DND-41 (cell line): ENCODE results near the gene ATP6V1F.

Experiments
- ATAC-seq: fragments of 200-7000 bp; cut with Tn5 transposase; 3 replicates; pipeline ENCODE4 v1.9.1; 2021; ENCODE audit warnings: low read depth; ENCODE audit not compliant: insufficient read depth
- DNase-seq: peaks from one replicate; pipeline ENCODE4 v3.0.0-alpha.2; 2020
- H2AFZ ChIP-seq: 2 replicates; pipeline ENCODE4 v1.6.0; 2012; ENCODE audit warnings: low read depth, low read length
- H3K27ac ChIP-seq: 2 replicates; pipeline ENCODE4 v1.5.1; 2012; ENCODE audit warnings: low read length, inconsistent platforms
- H3K27me3 ChIP-seq: fragments of 200-600 bp; sonication (generic); 2 replicates; pipeline ENCODE4 v1.6.0; 2012; ENCODE audit warnings: low read length, mild to moderate bottlenecking, inconsistent platforms; ENCODE audit not compliant: insufficient read depth, poor library complexity
- H3K36me3 ChIP-seq: 2 replicates; pipeline ENCODE4 v1.5.1; 2012; ENCODE audit warnings: low read length, inconsistent platforms; ENCODE audit not compliant: insufficient read depth
- H3K4me1 ChIP-seq: 2 replicates; pipeline ENCODE4 v1.5.1; 2012; ENCODE audit warnings: mild to moderate bottlenecking, low read length; ENCODE audit not compliant: insufficient read depth
- H3K4me2 ChIP-seq: 2 replicates; pipeline ENCODE4 v1.6.0; 2012; ENCODE audit warnings: mild to moderate bottlenecking, moderate library complexity, low read length, inconsistent platforms; ENCODE audit not compliant: insufficient read depth
- H3K4me3 ChIP-seq, 2 experiments: fragments of 200-600 bp in 1 of 2; shearing (Covaris generic) in 1 of 2; 2 replicates each; pipeline ENCODE4 v1.5.1; 2012 to 2016; ENCODE audit warnings: inconsistent platforms in 2 of 2, low read length in 2 of 2, mild to moderate bottlenecking in 2 of 2, low read depth in 1 of 2, moderate library complexity in 1 of 2
- H3K79me2 ChIP-seq: 2 replicates; pipeline ENCODE4 v1.6.0; 2012; ENCODE audit warnings: low read length, inconsistent platforms; ENCODE audit not compliant: insufficient read depth
- H3K9ac ChIP-seq: 2 replicates; pipeline ENCODE4 v1.6.0; 2012; ENCODE audit warnings: low read depth, mild to moderate bottlenecking, inconsistent platforms, low read length, moderate library complexity
- H3K9me3 ChIP-seq: 2 replicates; pipeline ENCODE4 v1.5.1; 2012; ENCODE audit warnings: low read length, moderate library complexity, mild to moderate bottlenecking, inconsistent platforms; ENCODE audit not compliant: insufficient read depth, severe bottlenecking
- H4K20me1 ChIP-seq: 2 replicates; pipeline ENCODE4 v1.6.0; 2012; ENCODE audit warnings: low read length; ENCODE audit not compliant: insufficient read depth
- EZH2 ChIP-seq: IDR thresholded peaks from 3 replicates; pipeline ENCODE4 v1.6.1; 2012; ENCODE audit warnings: borderline replicate concordance, low read depth, mild to moderate bottlenecking, moderate library complexity, low read length, inconsistent platforms; ENCODE audit not compliant: severe bottlenecking
- TF ChIP-seq, protein P1 (sequence below): IDR thresholded peaks from 2 replicates; pipeline ENCODE4 v1.5.1; 2012; ENCODE audit warnings: borderline replicate concordance, low read length, moderate library complexity, mild to moderate bottlenecking; ENCODE audit not compliant: poor library complexity, severe bottlenecking; ENCODE audit errors: extremely low read depth

Gene ATP6V1F

DNA sequence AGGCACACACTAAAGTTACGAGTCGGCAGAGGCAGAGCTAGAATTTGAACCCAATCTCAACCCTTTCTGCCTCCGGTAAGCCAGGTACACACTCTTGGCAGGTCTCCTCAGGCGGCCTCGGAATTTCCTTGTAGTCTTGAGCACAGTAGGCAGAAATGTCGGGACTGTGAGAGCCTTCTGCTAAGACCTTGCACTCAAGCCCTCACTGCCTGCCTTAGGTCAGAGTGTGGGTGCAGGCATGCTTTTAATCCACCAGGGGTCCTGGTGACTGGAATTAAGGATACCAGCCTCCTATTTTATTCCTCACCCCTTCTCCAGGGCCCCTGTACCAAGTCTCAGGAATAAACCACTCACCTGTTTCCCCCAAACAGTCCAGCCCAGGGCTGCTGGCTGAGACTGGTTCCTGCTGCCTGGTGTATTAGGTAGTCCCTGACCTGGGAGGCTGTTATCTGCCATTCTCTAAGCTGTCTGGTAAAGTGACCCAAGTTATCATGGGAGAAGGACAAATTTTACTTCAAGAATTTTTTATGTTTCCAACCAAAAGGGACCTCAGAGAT is 855 bp downstream of the ATP6V1F start:
- TF ChIP-seq, protein P1, sequence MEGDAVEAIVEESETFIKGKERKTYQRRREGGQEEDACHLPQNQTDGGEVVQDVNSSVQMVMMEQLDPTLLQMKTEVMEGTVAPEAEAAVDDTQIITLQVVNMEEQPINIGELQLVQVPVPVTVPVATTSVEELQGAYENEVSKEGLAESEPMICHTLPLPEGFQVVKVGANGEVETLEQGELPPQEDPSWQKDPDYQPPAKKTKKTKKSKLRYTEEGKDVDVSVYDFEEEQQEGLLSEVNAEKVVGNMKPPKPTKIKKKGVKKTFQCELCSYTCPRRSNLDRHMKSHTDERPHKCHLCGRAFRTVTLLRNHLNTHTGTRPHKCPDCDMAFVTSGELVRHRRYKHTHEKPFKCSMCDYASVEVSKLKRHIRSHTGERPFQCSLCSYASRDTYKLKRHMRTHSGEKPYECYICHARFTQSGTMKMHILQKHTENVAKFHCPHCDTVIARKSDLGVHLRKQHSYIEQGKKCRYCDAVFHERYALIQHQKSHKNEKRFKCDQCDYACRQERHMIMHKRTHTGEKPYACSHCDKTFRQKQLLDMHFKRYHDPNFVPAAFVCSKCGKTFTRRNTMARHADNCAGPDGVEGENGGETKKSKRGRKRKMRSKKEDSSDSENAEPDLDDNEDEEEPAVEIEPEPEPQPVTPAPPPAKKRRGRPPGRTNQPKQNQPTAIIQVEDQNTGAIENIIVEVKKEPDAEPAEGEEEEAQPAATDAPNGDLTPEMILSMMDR = peak; percentile 68
- TF ChIP-seq EZH2 = no peak

DNA sequence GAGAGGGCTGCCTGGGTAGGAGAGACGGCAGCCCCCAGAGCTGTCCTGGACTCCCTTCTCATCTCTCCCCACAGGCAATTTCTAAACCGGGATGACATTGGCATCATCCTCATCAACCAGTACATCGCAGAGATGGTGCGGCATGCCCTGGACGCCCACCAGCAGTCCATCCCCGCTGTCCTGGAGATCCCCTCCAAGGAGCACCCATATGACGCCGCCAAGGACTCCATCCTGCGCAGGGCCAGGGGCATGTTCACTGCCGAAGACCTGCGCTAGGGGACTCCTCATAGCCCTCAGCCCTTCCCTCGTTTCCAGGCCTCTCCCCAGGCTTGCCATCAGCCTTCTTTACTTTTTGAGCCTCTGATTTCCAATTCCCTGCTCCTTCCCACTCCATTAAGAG is 2.6 kb downstream of the ATP6V1F start:
- ATAC-seq = no peak
- Histone ChIP-seq H3K27me3 (no peaks in the 10 kb centered on the region), H4K20me1 (peaks cover 29% of the 10 kb centered on the region)

More for the DNA sequence above, 855 bp downstream of the ATP6V1F start:
- peaks cover 25% of the 10 kb centered on the region for H4K20me1 ChIP-seq
- H3K9me3 ChIP-seq = no peaks in the 10 kb centered on the region
- no peaks in the 10 kb centered on the region for H3K27me3 ChIP-seq
- H3K27ac ChIP-seq = peak overlapping the region; percentile 64
- H3K9ac ChIP-seq = peak overlapping the region; percentile 70
- H2AFZ ChIP-seq = peak overlapping the region; percentile 69
- peaks cover 24% of the 10 kb centered on the region for H3K79me2 ChIP-seq
- DNase-seq (peak; percentile 58), ATAC-seq (peak; percentile 49)
- peaks cover 25% of the 10 kb centered on the region for H3K36me3 ChIP-seq
- peak overlapping the region; percentile 67 for H3K4me2 ChIP-seq
- H3K4me3 ChIP-seq = peak overlapping the region; percentile 39 to 69; a peak in 3 of 4 replicates
- H3K4me1 ChIP-seq = peaks cover 18% of the 10 kb centered on the region

GRCh38 chr7:128865996-128866877 is 3.6 kb downstream of the ATP6V1F start:
- H2AFZ ChIP-seq = no peak overlapping the region
- no peak overlapping the region for H3K27ac ChIP-seq
- no peak overlapping the region for H3K4me3 ChIP-seq
- H3K79me2 ChIP-seq = peaks cover 24% of the 10 kb centered on the region
- DNase-seq (no peak), ATAC-seq (no peak)
- H3K27me3 ChIP-seq = no peaks in the 10 kb centered on the region
- H3K9me3 ChIP-seq = no peaks in the 10 kb centered on the region
- H3K4me2 ChIP-seq = no peak overlapping the region
- H3K4me1 ChIP-seq = peaks cover 29% of the 10 kb centered on the region
- peaks cover 29% of the 10 kb centered on the region for H4K20me1 ChIP-seq
- H3K36me3 ChIP-seq = peaks cover 25% of the 10 kb centered on the region
- no peak overlapping the region for H3K9ac ChIP-seq
- TF ChIP-seq, protein P1 = no peak
- no peak for TF ChIP-seq EZH2

More for the DNA sequence above, 2.6 kb downstream of the ATP6V1F start:
- H3K36me3 ChIP-seq = peaks cover 25% of the 10 kb centered on the region
- no peak overlapping the region for H3K9ac ChIP-seq
- no peak for DNase-seq
- H3K4me2 ChIP-seq = no peak overlapping the region
- TF ChIP-seq EZH2 = no peak
- TF ChIP-seq, protein P1 = no peak
- H2AFZ ChIP-seq = no peak overlapping the region
- no peaks in the 10 kb centered on the region for H3K9me3 ChIP-seq
- no peak overlapping the region for H3K27ac ChIP-seq
- peaks cover 24% of the 10 kb centered on the region for H3K79me2 ChIP-seq
- peaks cover 28% of the 10 kb centered on the region for H3K4me1 ChIP-seq
- no peak overlapping the region for H3K4me3 ChIP-seq
